A549 (cell line): Measurements from ENCODE around the gene CNOT1. TPM values are rescaled to one million over a fixed set of nuclear protein-coding genes. Genes with fewer than 3 reads are reported as not detected.

ENCODE experiments used
- ATAC-seq, 2 experiments: fragments of 200-7000 bp in 1 of 2; fragments of >200 bp in 1 of 2; cut with Nextera tagmentation in 1 of 2; cut with Tn5 transposase in 1 of 2; 3 replicates each; pipeline versions ENCODE4 v1.8.0 to v1.9.1; 2018 to 2020; ENCODE audit warnings: mild to moderate bottlenecking in 1 of 2, moderate library complexity in 1 of 2
- CTCF ChIA-PET: fragments of 300-600 bp; sonication (Branson Sonifier 250); formaldehyde crosslinking; extraction: SDS; loops from one replicate; lab custom pipeline; 2021; ENCODE audit warnings: antibody characterized with exemption, inconsistent platforms; lab: Yijun Ruan, JAX
- POLR2A ChIA-PET: fragments of 350-600 bp; formaldehyde crosslinking; extraction: SDS; loops from one replicate; lab custom pipeline; 2021; ENCODE audit warnings: antibody characterized with exemption, inconsistent platforms; lab: Yijun Ruan, JAX
- DNase-seq, 2 experiments: peaks; one replicate each; pipeline versions ENCODE4 v3.0.0 to v3.0.0-alpha.2; 2011 to 2016; ENCODE audit warnings: low read depth in 1 of 2, low spot score in 1 of 2
- FAIRE-seq: peaks from 2 replicates; lab custom pipeline; 2011; peaks lifted over from hg19 to GRCh38; lab: Jason Lieb, UNC
- H3K27ac ChIP-seq, 2 experiments: fragments of >200 bp; sonication (Bioruptor Twin); formaldehyde crosslinking; 3 replicates each; pipeline ENCODE4 v1.5.1; 2016 to 2017
- H3K4me1 ChIP-seq: fragments of >200 bp; sonication (Bioruptor Twin); formaldehyde crosslinking; 3 replicates; pipeline ENCODE4 v1.6.1; 2016
- H3K4me2 ChIP-seq: fragments of >200 bp; sonication (Bioruptor Twin); formaldehyde crosslinking; 3 replicates; pipeline ENCODE4 v1.6.1; 2016
- H3K4me3 ChIP-seq: fragments of >200 bp; sonication (Bioruptor Twin); formaldehyde crosslinking; 3 replicates; pipeline ENCODE4 v1.5.1; 2016
- H3K9me3 ChIP-seq: fragments of >200 bp; sonication (Bioruptor Twin); formaldehyde crosslinking; 3 replicates; pipeline ENCODE4 v1.6.1; 2016
- BCL3 ChIP-seq: fragments of >200 bp; sonication (Bioruptor Twin); formaldehyde crosslinking; IDR thresholded peaks from 3 replicates; pipeline ENCODE4 v1.6.1; 2016
- BHLHE40 ChIP-seq: IDR thresholded peaks from 2 replicates; pipeline ENCODE4 v1.6.1; 2012; ENCODE audit warnings: low read depth, low read length, inconsistent platforms
- CEBPB ChIP-seq, 2 experiments: fragments of >200 bp in 1 of 2; sonication (Bioruptor Twin) in 1 of 2; formaldehyde crosslinking in 1 of 2; IDR thresholded peaks; 2 replicates each; pipeline ENCODE4 v1.6.1; 2012 to 2016
- EHMT2 ChIP-seq: fragments of 200-600 bp; sonication (generic); IDR thresholded peaks from 2 replicates; pipeline ENCODE4 v1.6.1; 2016; ENCODE audit warnings: antibody characterized with exemption, low read depth, mild to moderate bottlenecking, moderate library complexity
- ELK1 ChIP-seq: fragments of 150-350 bp; IDR thresholded peaks from 2 replicates; pipeline ENCODE4 v1.6.1; 2014; ENCODE audit warnings: low read depth, mild to moderate bottlenecking, low read length
- GATA3 ChIP-seq: IDR thresholded peaks from 2 replicates; pipeline ENCODE4 v1.6.1; 2012; ENCODE audit warnings: borderline replicate concordance
- NPAS2 ChIP-seq: fragments of 250-450 bp; sonication (Bioruptor Pico); IDR thresholded peaks from 2 replicates; pipeline ENCODE4 v1.8.0; 2022; ENCODE audit warnings: mild to moderate bottlenecking, moderate library complexity, borderline replicate concordance
- RAD21 ChIP-seq, 2 experiments: fragments of >200 bp in 1 of 2; sonication (Bioruptor Twin) in 1 of 2; formaldehyde crosslinking in 1 of 2; IDR thresholded peaks in 1 of 2; conservative IDR thresholded peaks in 1 of 2; 2 replicates in 1 of 2; 3 replicates in 1 of 2; pipeline ENCODE4 v1.6.1; 2012 to 2018; ENCODE audit warnings: inconsistent platforms in 1 of 2
- RNF2 ChIP-seq: fragments of 200-600 bp; sonication (generic); IDR thresholded peaks from 2 replicates; pipeline ENCODE4 v1.6.1; 2016; ENCODE audit warnings: low read depth, mild to moderate bottlenecking, antibody characterized with exemption, moderate library complexity, borderline replicate concordance
- TFCP2L1 ChIP-seq: fragments of 250-450 bp; sonication (Bioruptor Pico); IDR thresholded peaks from 2 replicates; pipeline ENCODE4 v1.5.0; 2021; ENCODE audit warnings: mild to moderate bottlenecking
- USF2 ChIP-seq: fragments of 450-650 bp; IDR thresholded peaks from 2 replicates; pipeline ENCODE4 v1.6.1; 2014; ENCODE audit warnings: antibody characterized with exemption
- ZNF302 ChIP-seq: fragments of 250-450 bp; sonication (Bioruptor Pico); IDR thresholded peaks from 2 replicates; pipeline ENCODE4 v1.9.0; 2021; ENCODE audit warnings: inconsistent platforms, mild to moderate bottlenecking, moderate library complexity
- WGBS: methylation state at CpG from one replicate; pipeline ENCODE4 v1.1.6; 2017; ENCODE audit errors: missing lambda C conversion rate; 5-methylcytosine and 5-hydroxymethylcytosine counted together
- polyA plus RNA-seq, 4 experiments: library from polyadenylated mRNA; depleted of rRNA in 3 of 4; stranded (reverse); fragments of >200 nt; fragmentation: RNase III in 1 of 4; extraction: RNeasy Plus Mini Kit Qiagen cat#74134 plus additional on column Dnase treatment in 1 of 4; gene quantifications; 2 replicates in 3 of 4; 3 replicates in 1 of 4; pipeline ENCODE4 v1.2.3, GENCODE V29; 2011 to 2017
- TF ChIP-seq, protein P1 (sequence below): fragments of 250-450 bp; sonication (Bioruptor Pico); IDR thresholded peaks from 2 replicates; pipeline ENCODE4 v1.5.0; 2021; ENCODE audit warnings: mild to moderate bottlenecking, moderate library complexity, borderline replicate concordance
- TF ChIP-seq, protein P2 (sequence below): IDR thresholded peaks from 2 replicates; pipeline ENCODE4 v1.6.1; 2012

Gene CNOT1
- polyA plus RNA-seq, 2 of the 4 experiments (the other 2 are of a cell fraction), result 119 to 226 TPM

DNA sequence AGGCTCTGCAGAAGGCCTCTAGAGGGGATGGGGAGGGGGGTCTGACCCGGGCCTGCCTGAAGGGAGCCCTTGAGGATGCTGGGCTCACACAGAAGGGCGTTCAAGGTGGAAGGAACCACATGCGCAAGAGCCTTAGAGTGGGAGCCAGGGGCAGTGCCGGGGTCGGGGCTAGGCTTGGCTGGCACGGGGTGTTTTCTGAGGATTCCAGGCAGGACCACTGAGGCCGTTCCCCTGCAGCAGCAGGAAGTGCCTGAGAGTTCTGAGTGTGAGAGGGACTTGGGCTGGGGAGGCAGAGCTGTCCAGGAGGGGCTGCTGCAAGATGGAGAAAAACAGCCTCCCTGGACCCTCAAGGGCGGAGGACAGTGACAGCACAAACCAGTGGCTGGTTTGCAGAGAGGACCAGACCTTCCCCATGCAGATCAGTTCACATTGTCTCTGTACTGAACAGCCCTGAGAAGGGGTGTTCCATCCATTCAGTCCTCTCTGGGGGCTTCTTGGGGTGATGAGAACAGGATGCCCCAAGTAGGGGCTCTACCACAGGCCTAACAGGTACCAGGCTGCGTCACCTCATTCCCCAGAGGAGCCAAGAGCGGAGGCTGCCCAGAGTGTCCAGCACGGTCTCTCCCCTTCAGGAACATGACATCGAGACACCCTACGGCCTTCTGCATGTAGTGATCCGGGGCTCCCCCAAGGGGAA is 126.3 kb downstream of the CNOT1 start (continued):
- TF ChIP-seq, protein P1, sequence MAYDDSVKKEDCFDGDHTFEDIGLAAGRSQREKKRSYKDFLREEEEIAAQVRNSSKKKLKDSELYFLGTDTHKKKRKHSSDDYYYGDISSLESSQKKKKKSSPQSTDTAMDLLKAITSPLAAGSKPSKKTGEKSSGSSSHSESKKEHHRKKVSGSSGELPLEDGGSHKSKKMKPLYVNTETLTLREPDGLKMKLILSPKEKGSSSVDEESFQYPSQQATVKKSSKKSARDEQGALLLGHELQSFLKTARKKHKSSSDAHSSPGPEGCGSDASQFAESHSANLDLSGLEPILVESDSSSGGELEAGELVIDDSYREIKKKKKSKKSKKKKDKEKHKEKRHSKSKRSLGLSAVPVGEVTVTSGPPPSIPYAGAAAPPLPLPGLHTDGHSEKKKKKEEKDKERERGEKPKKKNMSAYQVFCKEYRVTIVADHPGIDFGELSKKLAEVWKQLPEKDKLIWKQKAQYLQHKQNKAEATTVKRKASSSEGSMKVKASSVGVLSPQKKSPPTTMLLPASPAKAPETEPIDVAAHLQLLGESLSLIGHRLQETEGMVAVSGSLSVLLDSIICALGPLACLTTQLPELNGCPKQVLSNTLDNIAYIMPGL (CRISPR knock-in tag), result no peak
- TF ChIP-seq, protein P2, sequence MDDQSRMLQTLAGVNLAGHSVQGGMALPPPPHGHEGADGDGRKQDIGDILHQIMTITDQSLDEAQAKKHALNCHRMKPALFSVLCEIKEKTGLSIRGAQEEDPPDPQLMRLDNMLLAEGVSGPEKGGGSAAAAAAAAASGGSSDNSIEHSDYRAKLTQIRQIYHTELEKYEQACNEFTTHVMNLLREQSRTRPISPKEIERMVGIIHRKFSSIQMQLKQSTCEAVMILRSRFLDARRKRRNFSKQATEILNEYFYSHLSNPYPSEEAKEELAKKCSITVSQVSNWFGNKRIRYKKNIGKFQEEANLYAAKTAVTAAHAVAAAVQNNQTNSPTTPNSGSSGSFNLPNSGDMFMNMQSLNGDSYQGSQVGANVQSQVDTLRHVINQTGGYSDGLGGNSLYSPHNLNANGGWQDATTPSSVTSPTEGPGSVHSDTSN, result no peak
- TF ChIP-seq EHMT2 (no peak), GATA3 (no peak), USF2 (no peak)

- FAIRE-seq (no peak), ATAC-seq (no peak), DNase-seq (no peak)
- ChIA-PET POLR2A (no interaction called here), CTCF (interaction anchor here (0.8 to 23.4 kb wide), 5 partner anchors 10 to 254 kb away, joined by 4 to 721 read pairs (median 4); no protein-coding TSS in a partner anchor)
- TF ChIP-seq NPAS2, result no peak
- TF ChIP-seq ZNF302, result no peak
- no peak for TF ChIP-seq BCL3
- TF ChIP-seq CEBPB (IDR thresholded peaks at IDR 0.05), result no peak
- TF ChIP-seq TFCP2L1 (CRISPR knock-in tag), result no peak
- no peak for TF ChIP-seq RNF2
- no peak for TF ChIP-seq ELK1
- no peak for TF ChIP-seq BHLHE40
- no peak for TF ChIP-seq RAD21 (conservative IDR thresholded peaks at IDR 0.05 in 1 of 2, IDR thresholded peaks at IDR 0.05 in 1 of 2)
- no peaks in the 10 kb centered on the region for H3K9me3 ChIP-seq
- H3K27ac ChIP-seq, result no peak overlapping the region
- H3K4me1 ChIP-seq, result peaks cover 8% of the 10 kb centered on the region; the same call in 2 of the 3 replicates
- WGBS, result 82% methylated on average over 8 of the region's 8 CpGs
- no peak overlapping the region for H3K4me2 ChIP-seq
- no peak overlapping the region for H3K4me3 ChIP-seq
These were observed 127.3 kb downstream of the CNOT1 start for GRCh38 chr16:58502217-58502921.
